Nucleus accumbens (tissue), 56 donors: Measurements from ENCODE around the gene RAD23A.
"Not testable (repeated sequence)": the region's sequence is repeated elsewhere in the genome, so short reads cannot be mapped to it uniquely, and the experiment has no call there.

ENCODE experiments used
- DNase-seq, 56 donors: peaks; one replicate each; lab custom pipeline; 2025; lab: John Stamatoyannopoulos, UW

Gene RAD23A

GRCh38 chr19:12937093-12937926 lies 8.4 kb upstream of the RAD23A start:
- DNase-seq = peak in 10 of 56 donors; percentile 9 to 41 (median 25)

- DNase-seq = peak; percentile 86 to 100 (median 99)
Measured at GRCh38 chr19:12937927-12938778, 7.5 kb upstream of the RAD23A start, which contains the start of gene CALR. TSS of gene CALR (plus strand) at chr19:12938609. CDS start at chr19:12938680, 71 bp downstream.

GRCh38 chr19:12938779-12939601 lies 6.7 kb upstream of the RAD23A start:
- DNase-seq = peak in 2 of 56 donors; percentile 23 to 47

GRCh38 chr19:12939975-12940423 lies 5.7 kb upstream of the RAD23A start:
- no peak for DNase-seq

- no peak for DNase-seq
Measured at GRCh38 chr19:12940897-12941296, 4.8 kb upstream of the RAD23A start.

GRCh38 chr19:12943437-12944044 lies 2.1 kb upstream of the RAD23A start:
- DNase-seq = no peak

GRCh38 chr19:12944104-12944674 lies 1.5 kb upstream of the RAD23A start:
- no peak for DNase-seq

GRCh38 chr19:12946092-12946721 lies 545 bp downstream of the RAD23A start:
- peak in 18 of 56 donors; percentile 15 to 64 (median 43) for DNase-seq

- DNase-seq = no peak
Measured at GRCh38 chr19:12946731-12947496, 1.3 kb downstream of the RAD23A start.

GRCh38 chr19:12947702-12948611 lies 2.3 kb downstream of the RAD23A start:
- DNase-seq = peak in 2 of 56 donors; percentile 7 to 9

GRCh38 chr19:12948612-12949362 lies 3.1 kb downstream of the RAD23A start:
- DNase-seq = no peak

- DNase-seq = no peak
Measured at GRCh38 chr19:12949363-12950283, 4.0 kb downstream of the RAD23A start.

- not testable (repeated sequence) for DNase-seq
Measured at GRCh38 chr19:12952050-12952449, 6.4 kb downstream of the RAD23A start.

- peak in 3 of 56 donors; percentile 48 to 61 (median 54) for DNase-seq
Measured at GRCh38 chr19:12952488-12953137, 7.0 kb downstream of the RAD23A start.
